NB4 (cell line): ENCODE measurements around the gene JDP2.

ENCODE experiments used
- CTCF ChIP-seq: IDR thresholded peaks from one replicate; pipeline ENCODE4 v1.5.1; 2012; ENCODE audit warnings: low read depth, low read length
- POLR2A ChIP-seq: IDR thresholded peaks from 2 replicates; pipeline ENCODE4 v1.6.1; 2011; ENCODE audit warnings: mild to moderate bottlenecking; ENCODE audit not compliant: insufficient read length; ENCODE audit errors: extremely low read depth

GRCh38 chr14:75399321-75399720, 28.5 kb upstream of the JDP2 start:
- no peak for TF ChIP-seq POLR2A
- TF ChIP-seq CTCF, result no peak
